Activated CD4-positive, CD25-positive, alpha-beta regulatory T cell treated with anti-CD3 and anti-CD28 coated beads, Interleukin-2, amount 50 U/mL, for 16 hours (primary cell): ENCODE data around the gene ZDHHC20.

Source experiments
- DNase-seq: peaks from one replicate; pipeline ENCODE4 v3.0.0-alpha.2; 2020; ENCODE audit warnings: low read depth, low spot score

Gene ZDHHC20

DNA sequence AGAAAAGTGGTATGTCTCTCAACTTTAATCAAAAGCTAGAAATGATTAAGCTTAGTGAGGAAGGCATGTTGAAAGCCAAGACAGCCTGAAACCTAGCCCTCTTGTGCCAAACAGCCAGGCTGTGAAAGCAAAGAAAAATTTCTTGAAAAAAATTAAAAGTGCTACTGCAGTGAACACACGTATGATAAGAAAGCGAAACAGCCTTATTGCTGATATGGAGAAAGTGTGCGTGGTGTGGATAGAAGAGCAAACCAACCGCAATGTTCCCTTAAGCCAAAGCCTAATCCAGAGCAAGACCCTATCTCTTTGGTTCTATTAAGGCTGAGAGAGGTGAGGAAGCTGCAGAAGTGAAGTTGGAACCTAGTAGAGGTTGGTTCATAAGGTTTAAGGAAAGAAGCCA is 96.4 kb downstream of the ZDHHC20 start:
- DNase-seq: no peak

DNA sequence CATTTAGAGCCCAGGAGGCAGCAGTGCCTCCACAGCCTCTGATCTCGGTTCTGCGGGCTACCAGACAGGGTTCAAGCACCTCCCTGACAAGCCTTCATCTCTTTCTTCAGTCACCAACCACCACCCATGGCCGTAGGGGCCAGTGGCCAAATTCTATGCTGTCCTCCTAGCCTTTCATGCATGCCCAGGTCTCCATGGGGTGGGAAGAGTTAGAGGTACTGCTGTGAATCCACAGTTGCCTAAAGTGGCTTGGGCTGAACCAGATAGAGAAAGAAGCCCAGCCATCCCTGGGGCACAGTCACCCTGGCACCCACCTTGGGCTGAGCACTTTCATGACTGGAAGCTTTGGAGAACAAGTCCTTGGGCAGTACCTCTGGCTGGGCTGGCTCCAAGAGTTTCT is 97.4 kb downstream of the ZDHHC20 start:
- no peak for DNase-seq

DNA sequence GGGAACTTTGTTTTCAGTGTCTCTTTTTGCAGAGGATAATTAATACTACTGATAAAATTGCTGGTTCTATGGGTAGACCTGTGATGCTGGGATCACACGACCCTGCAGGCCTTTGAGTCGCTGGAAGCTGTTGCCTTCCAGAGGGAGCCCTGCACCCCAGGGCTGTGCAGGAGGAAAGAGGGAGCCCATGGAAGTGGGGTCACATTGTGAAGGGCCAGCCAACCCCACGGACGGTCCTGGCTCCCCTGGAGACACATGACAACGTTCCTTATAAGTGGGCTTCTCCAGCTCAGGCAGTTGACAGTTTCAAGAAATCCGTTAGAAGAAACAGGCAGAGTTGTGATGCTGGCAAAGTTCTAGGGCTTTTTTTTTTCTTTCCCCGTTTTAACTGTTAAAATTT is 98.0 kb downstream of the ZDHHC20 start:
- DNase-seq: no peak

DNA sequence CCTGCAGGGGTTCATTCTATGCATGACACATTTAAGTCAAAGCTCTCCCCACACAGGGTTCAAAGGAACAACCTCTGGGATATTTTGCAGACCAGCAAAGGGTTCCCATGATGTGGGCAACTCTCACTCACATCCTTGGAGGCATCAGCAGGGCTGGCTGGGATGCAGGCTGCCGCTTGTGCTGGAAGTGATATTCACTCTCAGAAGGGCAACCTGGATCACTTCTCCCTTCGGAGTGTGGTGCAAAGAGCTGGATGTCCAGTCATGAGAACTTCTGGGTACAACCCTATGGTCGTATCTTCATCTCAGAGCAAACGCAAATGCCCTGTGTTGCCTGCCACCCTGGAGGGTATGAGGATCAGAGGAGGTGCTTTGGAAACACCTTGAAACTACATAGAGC is 98.6 kb downstream of the ZDHHC20 start:
- no peak for DNase-seq

DNA sequence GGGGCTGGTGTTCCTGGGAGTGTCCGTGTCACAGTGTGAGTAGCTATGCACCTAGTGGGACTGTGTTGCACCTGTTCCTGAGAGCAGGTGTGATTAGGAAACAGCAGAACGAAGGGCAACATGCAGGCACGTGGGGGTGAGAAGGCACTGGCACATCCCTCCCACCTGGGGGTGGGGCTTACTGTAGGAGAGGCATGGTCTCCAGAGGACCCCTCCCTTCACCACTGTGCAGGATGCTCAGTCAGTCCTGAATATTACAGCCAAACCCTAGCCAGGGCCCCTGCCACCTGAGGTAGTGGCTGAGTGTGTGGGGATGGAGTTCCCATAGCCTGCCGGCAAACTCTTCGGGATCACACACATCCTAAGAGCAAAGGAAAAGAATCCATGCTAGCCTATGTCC is 99.2 kb downstream of the ZDHHC20 start:
- DNase-seq: no peak

DNA sequence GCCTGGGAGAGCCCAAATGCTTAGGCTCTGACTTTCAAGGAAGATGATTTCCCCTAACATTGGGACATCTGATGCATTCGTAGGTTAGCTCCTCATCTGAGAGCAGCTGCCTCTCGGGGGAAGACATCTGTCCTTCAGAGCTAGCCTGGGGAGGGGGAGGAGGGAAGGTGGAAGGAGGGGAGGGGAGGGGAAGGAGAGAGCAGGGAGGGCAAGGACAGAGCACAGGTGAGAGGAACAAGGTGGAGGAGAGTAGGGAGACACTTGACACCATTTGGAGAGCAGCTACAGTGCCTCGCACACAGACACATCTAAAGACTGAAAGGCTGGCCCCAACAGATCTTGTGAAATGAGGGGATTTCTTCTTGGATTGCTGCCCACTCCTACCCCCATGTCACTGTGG is 103.8 kb downstream of the ZDHHC20 start:
- no peak for DNase-seq

DNA sequence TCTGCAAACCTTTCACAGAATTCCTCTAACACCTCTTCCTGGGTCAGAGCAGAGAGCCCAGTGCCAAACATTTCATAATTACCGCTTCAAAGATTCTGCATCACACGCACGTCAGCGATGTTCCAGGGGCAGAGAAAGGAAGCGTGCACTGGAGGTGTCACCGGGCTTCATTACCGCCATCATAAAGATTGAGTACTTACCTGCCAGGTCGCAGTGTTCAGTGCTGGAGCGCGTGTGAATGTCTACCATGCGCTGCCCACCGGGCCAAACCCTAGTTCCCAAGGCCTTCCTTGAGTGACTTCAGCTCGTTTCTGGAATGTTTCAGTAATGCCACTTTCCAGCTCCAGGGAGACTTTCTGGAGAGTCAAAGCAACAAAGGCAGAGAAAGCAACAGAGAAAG is 104.4 kb downstream of the ZDHHC20 start:
- no peak for DNase-seq

DNA sequence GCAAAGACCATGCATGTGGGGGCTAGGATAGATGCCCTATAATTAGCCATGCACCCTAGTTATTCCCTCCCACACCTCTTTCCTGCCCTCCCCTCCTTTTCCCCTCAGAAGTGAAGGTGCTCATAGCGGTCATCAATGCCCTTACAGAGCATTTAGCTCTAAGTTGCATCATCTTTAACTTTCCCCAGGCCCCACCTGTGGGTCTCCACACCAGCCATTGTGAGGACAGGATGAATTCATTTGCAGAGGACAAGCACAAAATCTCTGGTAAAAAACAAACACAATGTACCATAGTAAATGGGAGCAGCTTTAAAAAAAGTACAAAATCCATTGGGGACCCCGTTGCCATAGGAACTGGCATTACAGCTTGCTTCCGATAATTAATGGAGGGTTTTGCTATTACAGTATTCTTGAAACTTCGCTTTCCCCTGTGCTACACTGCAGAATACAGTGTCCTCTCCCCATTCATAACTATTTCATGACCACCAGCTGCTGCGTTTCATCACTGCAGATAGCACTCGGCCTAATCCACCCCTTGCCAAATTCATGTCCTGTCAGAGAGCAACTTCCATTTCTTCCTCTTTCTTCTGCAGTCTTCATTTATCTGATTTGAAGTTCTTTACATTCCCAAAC is 110.5 kb downstream of the ZDHHC20 start:
- DNase-seq: no peak

DNA sequence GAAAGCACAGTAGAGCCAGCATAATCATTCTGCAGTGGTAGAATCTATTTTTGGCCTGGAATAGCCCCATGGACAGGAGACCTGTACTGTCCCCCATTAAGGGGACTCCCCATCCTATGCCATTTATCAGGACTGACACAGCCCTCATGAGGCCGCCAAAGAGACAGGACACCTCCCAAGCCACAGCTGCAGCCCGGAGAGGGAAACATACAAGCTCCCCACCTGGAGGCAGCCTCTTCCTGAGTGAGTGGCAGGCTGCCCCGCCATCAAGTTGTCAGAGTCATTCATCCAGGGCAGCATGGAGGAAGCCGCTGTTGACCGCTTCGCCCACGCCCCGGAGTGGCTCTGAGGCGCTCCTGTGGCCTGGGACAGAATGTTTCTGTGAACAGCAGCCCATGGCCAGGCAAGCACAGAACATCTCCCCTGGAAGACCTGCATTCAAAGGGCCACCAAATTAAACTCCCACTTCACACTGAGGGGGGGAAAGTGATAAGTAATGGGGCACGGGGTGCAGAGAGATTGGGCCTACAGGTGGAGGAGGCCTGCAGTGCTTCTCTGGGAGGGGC is 111.3 kb downstream of the ZDHHC20 start:
- DNase-seq: no peak

DNA sequence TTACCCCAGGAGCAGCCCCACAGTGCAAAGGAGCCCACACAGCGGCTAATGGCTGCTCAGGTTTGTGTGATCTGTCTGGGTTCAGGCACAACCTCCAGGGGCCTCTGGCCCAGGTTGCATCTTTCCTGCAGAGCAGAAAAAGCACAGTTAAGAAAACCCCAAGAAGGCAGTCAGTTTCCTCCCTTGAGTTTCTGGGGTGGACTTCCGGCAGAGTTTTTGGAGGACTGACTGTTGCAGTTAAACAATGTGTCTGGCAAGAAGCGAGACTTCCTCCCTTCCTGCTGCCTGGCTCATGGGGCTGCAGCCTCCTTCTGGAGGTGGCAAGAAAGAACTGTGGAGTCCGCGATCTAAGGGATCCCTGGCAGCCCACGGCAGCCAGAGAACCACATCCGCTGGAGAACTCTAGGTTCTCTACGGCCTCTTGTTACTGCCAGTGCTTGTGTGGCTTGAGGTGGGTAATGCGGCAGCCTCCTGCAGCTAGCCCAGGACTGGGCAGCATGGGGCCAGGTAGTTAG is 114.4 kb downstream of the ZDHHC20 start:
- no peak for DNase-seq

DNA sequence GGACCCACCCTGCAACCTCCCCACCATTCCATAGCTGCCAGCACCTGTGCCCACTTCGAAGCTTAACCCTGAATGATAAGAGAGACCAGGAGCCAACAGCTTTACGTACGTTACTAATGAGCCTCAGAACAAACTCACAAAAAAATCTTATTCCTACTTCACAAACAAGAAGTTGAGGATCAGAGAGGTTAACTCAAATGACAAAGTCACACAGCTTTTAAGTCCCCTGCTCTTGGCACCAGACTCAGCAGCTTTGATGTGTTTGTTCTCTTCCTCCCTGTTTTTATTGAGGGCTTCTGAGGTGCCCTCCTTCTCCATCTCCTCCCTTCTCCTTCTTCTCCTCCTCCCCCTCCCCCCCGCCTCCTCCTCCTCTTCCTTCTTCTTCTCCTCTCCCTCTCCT is 115.4 kb downstream of the ZDHHC20 start:
- no peak for DNase-seq

DNA sequence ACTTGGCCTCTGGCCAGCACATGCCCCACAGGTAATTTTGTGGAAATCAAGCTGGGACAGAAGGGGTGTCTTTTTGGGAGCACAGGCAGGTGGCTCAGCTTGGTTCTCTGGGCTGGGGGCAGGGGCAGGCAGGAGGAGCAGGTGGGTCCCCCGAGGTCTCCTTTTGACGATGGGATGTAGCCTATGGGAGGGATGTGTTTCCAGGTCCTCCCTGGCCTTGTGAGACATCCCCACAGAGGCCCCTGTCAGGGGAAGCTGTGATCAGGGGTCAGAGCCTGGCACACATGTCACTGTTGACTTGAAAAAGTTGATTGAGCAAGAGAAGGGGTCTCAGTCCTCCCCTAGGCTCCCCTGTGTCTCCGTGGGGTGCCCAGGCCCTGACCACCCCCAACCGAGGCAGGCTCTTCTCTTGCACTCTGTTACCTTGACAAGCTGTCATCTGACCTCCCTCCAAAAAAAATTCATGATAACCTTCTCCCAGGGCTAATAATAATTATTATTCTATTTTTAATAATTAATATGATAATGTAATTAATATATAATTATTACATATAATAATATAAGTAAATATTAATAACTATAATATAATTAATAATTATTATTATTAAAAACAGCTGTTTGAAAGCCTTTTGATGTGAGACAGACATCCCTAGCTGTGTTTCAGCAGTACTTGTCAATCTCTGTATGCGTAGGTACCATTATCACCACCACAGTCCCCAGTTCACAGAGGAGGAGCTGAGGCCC is 116.2 kb downstream of the ZDHHC20 start:
- no peak for DNase-seq

DNA sequence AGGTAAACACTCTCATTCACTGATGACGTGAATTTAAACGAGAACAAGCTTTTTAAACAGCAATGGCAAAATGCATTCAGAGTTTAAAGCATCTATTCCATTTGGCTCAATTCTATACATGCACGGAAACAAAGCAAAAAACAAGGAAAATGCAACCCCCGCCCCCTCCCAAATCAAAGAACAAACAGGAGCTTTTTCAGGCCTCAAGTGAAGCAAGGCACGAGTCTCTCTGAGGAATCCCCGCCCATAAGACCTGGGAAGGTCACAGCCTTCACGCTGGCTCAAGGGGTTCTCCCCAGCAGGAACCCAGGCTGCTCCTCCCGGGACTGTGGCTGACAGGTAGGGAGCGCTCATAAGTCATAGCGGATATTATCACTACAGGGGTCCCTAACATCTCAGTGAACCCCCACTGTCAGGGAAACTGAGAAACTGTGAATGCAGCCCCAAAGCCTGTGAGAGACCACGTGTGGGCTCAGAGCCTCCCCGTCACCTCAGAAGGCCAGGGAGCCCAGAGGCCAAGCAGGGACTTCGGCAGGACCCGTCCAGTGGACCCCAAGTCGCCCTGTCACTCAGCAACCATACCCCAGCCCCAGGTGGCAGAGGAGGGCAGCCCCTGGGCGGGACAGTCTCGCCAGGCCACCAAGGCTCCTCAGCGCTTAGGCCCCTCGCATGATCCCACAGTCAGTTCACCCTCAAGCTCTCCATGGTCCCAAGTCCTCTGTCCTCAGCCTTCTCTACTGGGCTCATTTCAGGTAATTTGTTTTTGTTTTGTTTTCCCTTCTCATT is 117.3 kb downstream of the ZDHHC20 start:
- no peak for DNase-seq

DNA sequence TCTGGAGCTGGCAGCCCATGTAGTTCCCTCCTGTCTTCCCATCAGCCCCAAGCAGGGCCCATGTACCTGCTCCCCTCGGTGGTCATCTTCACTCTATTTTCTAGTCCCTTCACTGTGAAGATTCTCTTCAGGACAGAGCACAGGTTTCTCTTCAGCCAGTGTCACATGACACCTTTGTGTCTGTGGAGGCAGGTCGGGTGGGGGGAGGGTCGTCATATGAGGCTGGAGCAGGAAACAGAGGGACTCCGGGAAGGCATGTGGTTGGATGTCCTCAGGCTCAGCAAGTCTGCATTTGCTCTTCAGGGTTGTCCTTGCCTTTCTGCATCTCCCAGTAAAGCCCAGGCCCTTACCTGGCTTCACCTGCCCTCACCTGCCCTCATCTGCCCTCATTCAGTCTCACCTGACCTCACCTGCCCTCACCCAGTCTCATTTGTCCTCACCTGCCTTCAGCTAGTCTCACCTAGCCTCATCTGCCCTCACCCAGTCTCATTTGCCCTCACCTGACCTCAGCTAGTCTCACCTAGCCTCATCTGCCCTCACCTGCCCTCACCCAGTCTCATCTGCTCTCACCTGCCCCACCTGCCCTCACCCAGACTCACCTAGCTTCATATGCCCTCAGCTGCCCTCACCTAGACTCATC is 120.3 kb downstream of the ZDHHC20 start:
- DNase-seq: no peak

DNA sequence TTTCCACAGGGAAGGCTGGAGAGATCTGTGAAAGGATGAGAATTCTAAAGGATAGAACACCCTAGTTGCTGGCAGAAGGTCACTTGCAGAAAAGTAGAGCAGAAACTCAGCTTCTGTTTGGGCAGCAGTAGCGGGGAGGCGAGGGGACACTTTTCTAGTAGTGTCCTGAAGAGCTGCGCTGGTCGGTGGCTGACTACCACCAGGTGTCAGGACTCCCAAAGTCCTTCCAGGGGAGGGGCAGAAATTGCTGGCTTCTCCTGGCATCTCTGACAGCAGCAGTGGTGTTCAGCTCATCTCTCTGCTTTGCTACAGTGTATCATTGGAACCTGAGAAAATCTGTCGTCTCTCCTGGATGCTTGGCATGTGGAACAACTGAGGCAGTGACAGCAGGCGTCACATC is 120.9 kb downstream of the ZDHHC20 start:
- DNase-seq: no peak

DNA sequence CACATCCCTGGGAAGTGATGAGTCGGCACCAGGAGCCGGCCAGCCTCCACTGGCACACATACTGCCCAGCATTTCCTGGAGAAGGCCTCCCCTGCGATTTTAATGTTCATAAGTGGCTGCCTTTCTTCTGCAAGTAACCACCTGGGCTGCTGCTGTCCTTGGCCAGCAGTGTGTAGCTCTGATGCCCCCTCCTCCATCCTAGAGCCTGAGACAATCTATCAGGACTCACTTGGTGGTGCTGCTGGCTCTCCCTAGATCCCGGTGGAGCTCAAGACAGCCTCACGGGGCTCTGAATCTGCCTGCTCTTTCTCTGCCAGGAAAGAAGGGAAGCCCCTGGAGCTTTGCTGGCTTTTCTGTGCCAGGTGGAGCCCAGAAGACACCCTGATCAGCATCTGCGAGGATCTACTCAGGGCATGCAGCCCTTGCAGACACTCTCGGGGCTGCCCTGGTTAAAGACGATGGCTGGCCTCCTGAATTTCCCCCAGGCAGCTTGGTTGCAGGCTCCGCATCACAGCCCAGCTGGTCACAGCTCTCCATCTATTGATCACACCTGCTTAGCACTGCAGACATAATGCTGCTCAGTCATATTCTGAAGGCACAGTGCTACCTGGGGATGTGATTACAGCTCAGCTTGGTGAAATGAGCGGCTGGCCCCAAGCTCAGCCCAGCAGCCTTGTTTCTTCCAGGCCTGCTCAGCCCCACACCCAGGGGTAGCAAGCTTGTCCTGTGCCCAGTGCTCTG is 122.3 kb downstream of the ZDHHC20 start:
- no peak for DNase-seq

DNA sequence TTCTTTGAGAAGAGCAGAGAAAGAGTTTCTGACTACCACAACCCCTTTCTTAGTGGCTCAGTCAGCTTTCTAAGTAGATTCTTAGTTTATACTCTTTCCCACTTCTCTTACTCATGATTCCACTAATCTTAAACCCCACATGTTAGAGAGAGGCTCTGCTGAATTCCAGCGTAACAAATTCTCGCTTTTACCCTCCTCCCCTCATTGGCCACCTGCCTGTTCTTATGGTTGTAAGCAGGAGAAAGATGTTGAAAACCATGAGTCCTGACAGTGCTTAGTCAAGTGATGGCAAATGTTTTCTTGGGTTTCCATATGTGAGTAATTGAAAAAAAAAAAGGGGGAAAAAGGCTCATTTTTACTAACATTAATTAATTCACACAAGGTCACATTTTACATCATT is 125.9 kb downstream of the ZDHHC20 start:
- DNase-seq: no peak

DNA sequence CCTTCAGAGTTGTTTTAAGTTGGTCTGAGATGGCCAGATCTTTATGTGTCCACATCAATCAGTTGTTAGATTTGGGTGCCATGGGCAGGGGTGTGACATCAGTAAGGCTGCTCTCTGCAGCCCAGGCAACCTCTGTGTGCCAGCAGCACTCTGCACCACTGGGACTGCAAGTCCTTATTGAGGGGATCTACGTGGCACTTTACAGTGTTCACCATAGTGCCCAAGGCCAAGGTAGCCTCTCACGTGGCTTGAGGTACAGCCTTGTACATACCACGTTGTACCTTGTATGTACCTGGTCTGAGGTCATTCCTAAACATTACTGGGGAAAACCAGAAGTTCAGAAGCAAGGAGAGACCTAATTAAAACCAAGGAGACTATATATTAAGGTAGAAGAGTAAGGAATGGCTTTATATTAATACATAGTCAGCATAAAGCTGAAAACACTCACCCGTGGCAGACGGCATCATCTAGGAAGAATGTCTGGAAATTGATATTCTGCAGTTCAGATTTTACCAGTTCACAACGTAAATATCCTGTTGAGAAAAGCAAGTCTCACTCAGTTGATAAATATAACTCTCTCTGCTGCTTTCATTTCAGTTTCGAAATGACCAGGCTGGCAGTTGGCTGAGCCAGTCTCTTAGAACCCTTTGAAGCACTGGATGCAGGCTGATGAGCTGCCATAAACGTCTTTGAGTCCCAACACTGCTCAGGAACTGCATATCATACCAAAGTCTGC is 128.8 kb downstream of the ZDHHC20 start:
- no peak for DNase-seq

DNA sequence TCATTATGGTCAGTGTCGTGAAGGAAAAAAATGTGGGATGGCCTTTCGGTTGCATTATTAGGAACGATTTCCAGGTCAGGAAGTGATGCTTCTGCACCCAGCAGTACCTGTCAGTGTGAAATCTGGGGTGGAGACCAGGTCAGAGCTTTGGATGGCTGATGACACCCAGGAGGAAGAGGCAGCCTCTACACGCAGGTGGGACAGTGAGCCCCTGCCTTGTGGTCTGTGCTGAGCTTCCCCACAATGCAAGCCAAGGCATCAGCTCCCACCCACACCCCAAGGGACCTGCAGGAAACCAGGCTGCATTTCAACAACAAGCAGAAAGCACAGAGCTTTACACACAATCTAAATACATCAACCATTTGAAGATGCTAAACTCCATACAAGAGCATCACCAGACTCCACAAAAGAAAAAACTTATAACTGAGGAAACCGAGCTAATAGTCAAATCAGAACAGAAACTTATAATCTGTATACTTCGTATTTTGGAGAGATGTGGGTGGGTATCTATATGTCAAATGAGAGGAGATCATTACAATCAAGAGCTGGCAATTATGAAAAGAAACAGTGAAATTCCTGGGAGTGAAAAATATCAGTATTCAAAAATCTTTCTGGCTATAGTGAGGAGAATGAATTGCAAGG is 130.1 kb downstream of the ZDHHC20 start:
- DNase-seq: no peak

DNA sequence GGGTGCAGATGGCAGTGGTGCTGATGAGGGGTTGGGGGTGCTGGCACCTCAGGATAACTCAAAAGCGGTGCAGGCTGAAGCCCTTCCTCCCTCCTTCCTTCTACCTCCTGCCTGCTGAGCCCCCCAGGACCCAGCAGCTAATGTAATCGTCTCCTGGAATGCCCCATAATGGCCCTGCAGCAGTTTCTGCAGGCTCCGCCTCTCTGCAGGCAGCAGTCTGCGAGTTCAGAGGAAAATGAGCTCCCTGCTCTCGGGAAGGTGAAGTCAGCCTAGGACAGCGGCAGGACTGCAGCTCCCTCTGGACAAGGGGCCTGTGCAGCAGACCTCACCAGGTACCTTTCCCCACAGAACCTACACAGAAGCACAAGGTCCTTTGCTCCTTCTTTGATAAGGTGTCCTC is 130.9 kb downstream of the ZDHHC20 start:
- no peak for DNase-seq
